Uterus (tissue), 2 donors: ENCODE results near the gene TTC29.

Experiments used
- POLR2A ChIP-seq, 2 donors: fragments of 450-650 bp; IDR thresholded peaks; one replicate each; pipeline ENCODE4 v1.6.1; 2016; ENCODE audit warnings: antibody characterized with exemption in 2 of 2, mild to moderate bottlenecking in 1 of 2, moderate library complexity in 1 of 2
- TF ChIP-seq, protein P1 (sequence below), 4 experiments: fragments of 200-600 bp in 2 of 4; fragments of 450-650 bp in 2 of 4; sonication (generic) in 2 of 4; IDR thresholded peaks; one replicate each; pipeline ENCODE4 v1.5.1; 2016 to 2019; ENCODE audit warnings: antibody characterized with exemption in 4 of 4, mild to moderate bottlenecking in 2 of 4, moderate library complexity in 1 of 4

DNA sequence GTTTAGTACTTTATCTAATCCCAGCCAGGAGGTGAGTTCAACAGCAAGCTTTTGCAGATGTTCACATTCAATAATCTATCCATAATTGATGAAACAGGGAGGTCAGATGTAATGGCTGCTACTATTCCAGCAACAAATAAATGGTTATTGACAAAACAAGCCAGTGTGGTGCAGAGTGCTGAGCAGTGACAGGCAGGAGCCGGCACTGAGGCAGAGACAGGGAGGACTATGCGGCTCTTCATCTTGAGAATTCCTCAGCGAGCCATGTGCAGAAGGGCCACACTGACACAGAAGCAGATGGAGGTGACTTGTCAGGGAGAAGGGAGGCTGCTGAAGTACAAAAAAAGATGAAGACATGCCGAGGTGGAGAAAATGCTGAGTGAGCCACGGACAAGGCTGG lies 98.3 kb downstream of the TTC29 start:
- TF ChIP-seq, protein P1, sequence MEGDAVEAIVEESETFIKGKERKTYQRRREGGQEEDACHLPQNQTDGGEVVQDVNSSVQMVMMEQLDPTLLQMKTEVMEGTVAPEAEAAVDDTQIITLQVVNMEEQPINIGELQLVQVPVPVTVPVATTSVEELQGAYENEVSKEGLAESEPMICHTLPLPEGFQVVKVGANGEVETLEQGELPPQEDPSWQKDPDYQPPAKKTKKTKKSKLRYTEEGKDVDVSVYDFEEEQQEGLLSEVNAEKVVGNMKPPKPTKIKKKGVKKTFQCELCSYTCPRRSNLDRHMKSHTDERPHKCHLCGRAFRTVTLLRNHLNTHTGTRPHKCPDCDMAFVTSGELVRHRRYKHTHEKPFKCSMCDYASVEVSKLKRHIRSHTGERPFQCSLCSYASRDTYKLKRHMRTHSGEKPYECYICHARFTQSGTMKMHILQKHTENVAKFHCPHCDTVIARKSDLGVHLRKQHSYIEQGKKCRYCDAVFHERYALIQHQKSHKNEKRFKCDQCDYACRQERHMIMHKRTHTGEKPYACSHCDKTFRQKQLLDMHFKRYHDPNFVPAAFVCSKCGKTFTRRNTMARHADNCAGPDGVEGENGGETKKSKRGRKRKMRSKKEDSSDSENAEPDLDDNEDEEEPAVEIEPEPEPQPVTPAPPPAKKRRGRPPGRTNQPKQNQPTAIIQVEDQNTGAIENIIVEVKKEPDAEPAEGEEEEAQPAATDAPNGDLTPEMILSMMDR (IDR thresholded peaks at IDR 0.05): no peak
- no peak for TF ChIP-seq POLR2A (IDR thresholded peaks at IDR 0.05)
